ENCODE results near the gene CLEC6A.
"Not testable (repeated sequence)": the region's sequence is repeated elsewhere in the genome, so short reads cannot be mapped to it uniquely, and the experiment has no call there.

Gene CLEC6A

GRCh38 chr12:8495671-8496070, 39.9 kb downstream of the CLEC6A start:
- not testable (repeated sequence) for DNase-seq (ENCODE audit: low read depth, low spot score)

GRCh38 chr12:8496074-8496473, 40.3 kb downstream of the CLEC6A start:
- not testable (repeated sequence) for DNase-seq (ENCODE audit: low read depth, low spot score)

- no peak for DNase-seq (ENCODE audit: low read depth, low spot score)
These were observed 43.9 kb downstream of the CLEC6A start for GRCh38 chr12:8499616-8500015.

- DNase-seq (ENCODE audit: low read depth, low spot score), result no peak
These were observed 46.0 kb downstream of the CLEC6A start for GRCh38 chr12:8501720-8502119.

GRCh38 chr12:8504351-8504750, 48.6 kb downstream of the CLEC6A start:
- DNase-seq (ENCODE audit: low read depth, low spot score), result no peak

- no peak for DNase-seq (ENCODE audit: low read depth, low spot score)
These were observed 51.8 kb downstream of the CLEC6A start for GRCh38 chr12:8507596-8507995.

GRCh38 chr12:8508223-8508622, 52.5 kb downstream of the CLEC6A start:
- DNase-seq (ENCODE audit: low read depth, low spot score), result no peak

- no peak for DNase-seq (ENCODE audit: low read depth, low spot score)
These were observed 53.4 kb downstream of the CLEC6A start for GRCh38 chr12:8508910-8509841.

- no peak for DNase-seq (ENCODE audit: low read depth, low spot score)
These were observed 57.5 kb downstream of the CLEC6A start, which contains the start of gene CLEC4D for GRCh38 chr12:8513256-8513655. Gene CLEC4D (plus strand): TSS chr12:8513503. CDS start chr12:8513733, 230 bp downstream.

- DNase-seq (ENCODE audit: low read depth, low spot score), result no peak
These were observed 62.2 kb downstream of the CLEC6A start for GRCh38 chr12:8517971-8518370.

GRCh38 chr12:8519171-8519570, 63.4 kb downstream of the CLEC6A start:
- DNase-seq (ENCODE audit: low read depth, low spot score), result no peak

- DNase-seq (ENCODE audit: low read depth, low spot score), result no peak
These were observed 71.7 kb downstream of the CLEC6A start for GRCh38 chr12:8527250-8528130.
